GM21360 (cell line): Measurements from ENCODE around the gene RNASET2.
"Not testable (repeated sequence)": the region's sequence is repeated elsewhere in the genome, so short reads cannot be mapped to it uniquely, and the experiment has no call there.

Experiments
- ATAC-seq: cut with Tn5 transposase; IDR thresholded peaks from one replicate; pipeline ENCODE4 v1.9.1; 2021; ENCODE audit warnings: mild to moderate bottlenecking, moderate library complexity; ENCODE audit not compliant: unreplicated experiment

The RNASET2 gene

GRCh38 chr6:166905013-166905412 is 51.3 kb downstream of the RNASET2 start:
- no peak for ATAC-seq

- ATAC-seq, result no peak
Measured at GRCh38 chr6:166904101-166904746, 52.1 kb downstream of the RNASET2 start.

- ATAC-seq, result no peak
Measured at GRCh38 chr6:166903500-166903899, 52.9 kb downstream of the RNASET2 start.

- no peak for ATAC-seq
Measured at GRCh38 chr6:166903027-166903426, 53.3 kb downstream of the RNASET2 start.

DNA sequence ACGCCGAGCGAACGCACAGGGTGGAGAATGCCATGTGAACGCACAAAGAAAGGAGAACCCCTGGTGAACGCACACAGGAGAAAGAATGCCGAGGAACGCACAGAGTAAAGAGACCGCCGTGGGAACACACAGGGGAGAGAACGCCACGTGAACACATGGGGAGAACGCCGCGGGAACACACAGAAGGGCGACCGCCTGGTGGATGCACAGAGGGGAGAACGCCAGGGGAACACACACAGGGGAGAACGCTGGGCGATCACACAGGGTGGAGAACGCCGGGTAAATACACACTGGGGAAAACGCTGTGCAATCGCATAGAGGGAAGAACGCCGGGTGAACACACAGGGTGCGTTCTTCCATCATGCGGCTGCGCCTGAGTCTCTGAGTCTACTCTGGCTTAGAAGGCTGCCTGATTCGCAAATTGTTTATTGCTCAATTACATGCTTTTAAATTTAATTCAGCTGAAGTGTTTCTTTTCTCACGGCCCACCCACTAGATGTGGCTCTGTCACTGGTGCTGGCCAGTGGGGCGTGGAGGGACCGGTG is 54.1 kb downstream of the RNASET2 start:
- ATAC-seq, result no peak

GRCh38 chr6:166901626-166902025 is 54.7 kb downstream of the RNASET2 start:
- no peak for ATAC-seq

DNA sequence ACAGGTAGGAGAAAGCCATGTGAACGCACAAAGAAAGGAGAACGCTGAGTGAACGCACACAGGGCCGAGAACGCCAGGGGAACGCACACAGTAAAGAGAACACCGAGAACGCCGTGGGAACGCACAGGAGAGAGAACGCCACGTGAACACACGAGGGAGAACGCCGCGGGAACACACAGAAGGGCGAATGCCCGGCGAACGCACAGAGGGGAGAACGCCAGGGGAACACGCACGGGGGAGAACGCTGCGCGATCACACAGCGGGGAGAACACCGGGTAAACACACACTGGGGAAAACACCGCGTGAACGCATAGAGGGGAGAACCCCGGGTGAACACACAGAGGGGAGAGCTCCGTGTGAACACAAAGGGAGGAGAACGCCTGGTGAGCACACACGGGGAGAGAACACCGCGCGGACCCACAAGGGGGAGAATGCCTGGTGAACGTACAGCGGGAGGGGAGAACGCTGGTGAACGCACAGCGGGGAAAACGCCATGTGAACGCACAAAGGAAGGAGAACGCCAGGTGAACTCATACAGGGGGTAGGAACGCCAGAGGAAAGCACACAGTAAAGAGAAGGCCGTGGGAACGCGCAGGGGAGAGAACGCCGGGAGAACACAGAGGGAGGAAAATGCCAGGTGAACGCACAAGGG is 55.3 kb downstream of the RNASET2 start:
- ATAC-seq, result no peak

DNA sequence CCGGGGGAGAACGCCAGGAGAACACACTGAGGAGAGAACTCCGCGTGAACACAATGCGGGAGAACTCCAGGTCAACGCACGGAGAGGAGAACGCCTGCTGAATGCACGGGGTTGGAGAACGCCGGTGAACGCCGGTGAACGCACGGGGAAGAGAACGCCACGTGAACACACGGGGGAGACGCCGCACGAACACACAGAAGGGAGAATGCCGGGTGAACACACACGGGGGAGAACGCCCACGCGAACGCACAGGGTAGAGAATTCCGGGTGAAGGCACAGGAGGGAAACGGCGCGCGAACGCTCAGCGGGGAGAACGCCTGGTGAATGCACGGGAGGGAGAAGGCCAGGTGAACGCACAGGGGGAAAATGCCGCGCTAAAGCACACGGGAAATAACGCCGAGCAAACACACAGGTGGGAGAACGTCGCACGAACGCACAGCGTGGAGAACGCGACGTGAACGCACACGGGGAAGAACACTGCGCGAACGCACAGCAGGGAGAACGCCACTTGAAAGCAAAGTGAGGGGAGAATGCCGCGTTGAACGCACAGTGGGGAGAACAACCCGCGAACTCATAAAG is 56.1 kb downstream of the RNASET2 start:
- ATAC-seq, result no peak

DNA sequence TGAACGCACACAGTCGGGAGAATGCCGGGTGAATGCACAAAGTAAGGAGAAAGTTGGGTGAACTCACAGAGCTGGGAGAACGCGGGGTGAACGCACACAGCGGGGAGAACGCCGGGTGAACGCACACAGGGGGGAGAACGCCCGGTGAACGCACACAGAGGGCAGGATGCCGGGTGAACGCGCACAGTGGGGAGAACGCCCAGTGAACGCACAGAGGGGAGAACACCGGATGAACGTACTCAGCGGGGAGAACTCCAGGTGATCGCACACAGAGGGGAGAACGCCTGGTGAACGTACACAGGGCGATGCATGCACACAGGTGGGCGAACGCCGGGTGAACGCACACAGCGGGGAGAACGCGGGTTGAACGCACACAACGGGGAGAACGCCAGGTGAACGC is 57.4 kb downstream of the RNASET2 start:
- no peak for ATAC-seq

- ATAC-seq, result not testable (repeated sequence)
Measured at GRCh38 chr6:166894614-166895013, 61.7 kb downstream of the RNASET2 start.

DNA sequence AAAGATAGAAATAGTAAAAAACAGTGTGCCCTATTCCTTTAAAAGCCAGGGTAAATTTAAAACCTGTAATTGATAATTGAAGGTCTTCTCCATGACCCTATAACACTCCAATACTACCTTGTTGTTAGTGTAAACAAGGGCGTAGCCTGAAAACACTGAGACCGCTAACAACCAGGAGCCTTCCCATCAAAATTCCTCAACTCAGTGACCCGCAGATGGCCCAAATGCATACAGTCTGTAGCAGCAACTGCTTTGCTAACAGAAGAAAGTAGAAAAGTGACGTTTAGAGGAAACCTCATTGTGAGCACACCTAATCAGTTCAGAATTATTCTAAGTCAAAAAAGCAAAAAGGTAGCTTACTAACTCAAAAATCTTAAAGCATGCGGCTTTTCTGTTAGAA is 63.9 kb downstream of the RNASET2 start:
- not testable (repeated sequence) for ATAC-seq

DNA sequence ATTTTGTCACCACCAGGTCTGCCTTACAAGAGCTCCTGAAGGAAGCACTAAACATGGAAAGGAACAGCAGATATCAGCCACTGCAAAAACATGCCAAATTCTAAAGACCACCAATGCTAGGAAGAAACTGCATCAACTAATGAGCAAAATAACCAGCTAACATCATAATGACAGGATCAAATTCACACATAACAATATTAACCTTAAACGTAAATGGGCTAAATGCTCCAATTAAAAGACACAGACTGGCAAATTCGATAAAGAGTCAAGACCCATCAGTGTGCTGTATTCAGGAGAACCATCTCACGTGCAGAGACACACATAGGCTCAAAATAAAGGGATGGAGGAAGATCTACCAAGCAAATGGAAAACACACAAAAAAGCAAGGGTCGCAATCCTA is 69.6 kb downstream of the RNASET2 start:
- ATAC-seq, result not testable (repeated sequence)

- not testable (repeated sequence) for ATAC-seq
Measured at GRCh38 chr6:166884958-166885357, 71.4 kb downstream of the RNASET2 start.

DNA sequence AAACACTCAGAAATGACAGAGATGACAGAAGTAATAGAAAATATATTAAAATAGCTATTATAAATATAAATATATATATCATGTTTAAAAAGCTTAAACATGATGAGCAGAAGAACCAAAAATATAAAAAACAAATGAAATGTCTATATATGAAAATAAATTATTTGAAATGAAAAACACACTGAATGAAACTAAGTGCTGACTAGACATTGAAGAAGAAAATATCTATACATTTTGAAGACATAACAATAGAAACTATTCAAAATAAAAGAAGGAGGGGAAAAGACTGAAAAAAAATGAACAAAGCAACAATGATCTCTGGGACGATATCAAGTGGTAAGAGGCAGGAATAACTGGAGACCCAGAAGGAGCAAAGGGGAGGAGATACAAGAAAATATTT is 76.8 kb downstream of the RNASET2 start:
- no peak for ATAC-seq
